Gastrocnemius medialis (tissue), 4 donors: Measurements from ENCODE around the gene WNT7A. TPM values are rescaled to one million over a fixed set of nuclear protein-coding genes. Genes with fewer than 3 reads are reported as not detected.
"Not testable (repeated sequence)": the region's sequence is repeated elsewhere in the genome, so short reads cannot be mapped to it uniquely, and the experiment has no call there.

Experiments
- ATAC-seq, 2 donors: fragments of 150-250 bp; one replicate each; pipeline ENCODE4 v1.9.1; 2016
- DNase-seq, 2 donors: peaks; one replicate each; pipeline ENCODE4 v3.0.0-alpha.2; 2019
- H3K27ac ChIP-seq, 4 donors: fragments of 200-600 bp; sonication (generic); 1 replicate in 1 of 4; 2 replicates in 3 of 4; pipeline ENCODE4 v1.5.1; 2016 to 2018; ENCODE audit warnings: mild to moderate bottlenecking in 2 of 4, moderate library complexity in 1 of 4
- H3K27me3 ChIP-seq, 3 donors: fragments of 200-600 bp; sonication (generic) in 2 of 3; 1 replicate in 1 of 3; 2 replicates in 2 of 3; pipeline versions ENCODE4 v1.5.1 to v1.6.0; 2016 to 2019; ENCODE audit warnings: mild to moderate bottlenecking in 1 of 3, moderate library complexity in 1 of 3
- H3K36me3 ChIP-seq, 2 donors: fragments of 200-600 bp; sonication (generic) in 1 of 2; one replicate each; pipeline ENCODE4 v1.5.1; 2017 to 2018
- H3K4me1 ChIP-seq, 2 donors: fragments of 200-600 bp; sonication (generic) in 1 of 2; one replicate each; pipeline ENCODE4 v1.5.1; 2016 to 2017; ENCODE audit warnings: mild to moderate bottlenecking in 2 of 2
- H3K4me3 ChIP-seq, 4 donors: fragments of 200-600 bp; sonication (generic) in 3 of 4; 1 replicate in 1 of 4; 2 replicates in 3 of 4; pipeline ENCODE4 v1.5.1; 2016 to 2019; ENCODE audit warnings: mild to moderate bottlenecking in 2 of 4
- H3K9me3 ChIP-seq, 3 donors: fragments of 200-600 bp; sonication (generic) in 2 of 3; 1 replicate in 1 of 3; 2 replicates in 2 of 3; pipeline ENCODE4 v1.5.1; 2016 to 2019
- CTCF ChIP-seq, 5 experiments: fragments of 450-650 bp in 3 of 5; fragments of 200-600 bp in 2 of 5; sonication (generic) in 2 of 5; IDR thresholded peaks in 4 of 5; conservative IDR thresholded peaks in 1 of 5; 1 replicate in 4 of 5; 2 replicates in 1 of 5; pipeline ENCODE4 v1.5.1; 2016 to 2019; ENCODE audit warnings: antibody characterized with exemption in 5 of 5, mild to moderate bottlenecking in 3 of 5, moderate library complexity in 3 of 5
- POLR2A ChIP-seq, 2 donors: fragments of 450-650 bp; IDR thresholded peaks; one replicate each; pipeline ENCODE4 v1.6.1; 2017; ENCODE audit warnings: antibody characterized with exemption in 2 of 2, mild to moderate bottlenecking in 2 of 2, moderate library complexity in 2 of 2
- in situ Hi-C, 4 donors: fragments of 200-750 bp; cut with MboI; loops; one replicate each; pipeline versions ENCODE4 v1.15.0 to v1.8.0; 2017; ENCODE audit warnings: low sequenced_read_pairs in 4 of 4
- intact Hi-C: fragments of 100-400 bp; cut with DNase I; formaldehyde crosslinking; loops from one replicate; pipeline ENCODE4 v1.15.1; 2023; ENCODE audit warnings: low total_unique reads
- total RNA-seq, 4 donors: library from RNA; depleted of rRNA; stranded (reverse); fragments of >200 nt; gene quantifications; one replicate each; pipeline versions ENCODE4 v1.1.0 to v1.2.3, GENCODE V29; 2016

Gene WNT7A
- not detected for total RNA-seq

GRCh38 chr3:13879946-13880810 lies at the start of gene WNT7A:
Gene WNT7A, minus strand, starts transcription at chr3:13880071. Its CDS starts 255 bp downstream, at chr3:13879816.
- intact Hi-C loops = loop anchor here (5.0 kb wide), 1 partner anchor 223 kb away; no protein-coding TSS in a partner anchor
- no peak for ATAC-seq
- H3K4me3 ChIP-seq = peak within 1 kb of the TSS; percentile 14 to 44 (median 26)

GRCh38 chr3:13928741-13929140 lies 48.9 kb upstream of the WNT7A start:
- intact Hi-C loops, DNase-seq, H3K27ac ChIP-seq, H3K4me3 ChIP-seq, H3K9me3 ChIP-seq, H3K4me1 ChIP-seq, in situ Hi-C loops, H3K36me3 ChIP-seq, H3K27me3 ChIP-seq, ATAC-seq: not testable (repeated sequence)

More at GRCh38 chr3:13879946-13880810, at the start of gene WNT7A:
- Histone ChIP-seq H3K36me3 (no peaks in the 10 kb centered on the region), H3K27ac (no peak within 1 kb of the TSS), H3K4me1 (peaks cover 6 to 8% of the 10 kb centered on the region in 2 donors), H3K9me3 (no peaks in the 10 kb centered on the region), H3K27me3 (peaks cover 51 to 59% (median 55%) of the 10 kb centered on the region in 3 donors)
- DNase-seq = no peak
- TF ChIP-seq POLR2A (IDR thresholded peaks at IDR 0.05) = no peak
- peak in 4 of 5 experiments; percentile 15 to 39 (median 22) for TF ChIP-seq CTCF (IDR thresholded peaks at IDR 0.05 in 4 of 5, conservative IDR thresholded peaks at IDR 0.05 in 1 of 5)
- in situ Hi-C loops = loop anchor here in 3 of 4 donors (25.0 kb wide), 2 partner anchors 582 to 607 kb away; no protein-coding TSS in a partner anchor

- no peaks in the 10 kb centered on the region for H3K9me3 ChIP-seq
- H3K4me3 ChIP-seq = no peak overlapping the region
- no peak overlapping the region for H3K27ac ChIP-seq
- H3K4me1 ChIP-seq = no peaks in the 10 kb centered on the region
- H3K36me3 ChIP-seq = no peaks in the 10 kb centered on the region
- ATAC-seq = no peak
- peaks cover 2 to 7% (median 6%) of the 10 kb centered on the region in 3 donors for H3K27me3 ChIP-seq
- intact Hi-C loops (no loop called here), in situ Hi-C loops (no loop called here)
- TF ChIP-seq CTCF (IDR thresholded peaks at IDR 0.05 in 4 of 5, conservative IDR thresholded peaks at IDR 0.05 in 1 of 5) (no peak), POLR2A (IDR thresholded peaks at IDR 0.05) (no peak)
- DNase-seq = no peak
Measured at GRCh38 chr3:13927295-13927694, 47.4 kb upstream of the WNT7A start.

GRCh38 chr3:13916375-13916774 lies 36.5 kb upstream of the WNT7A start:
- Histone ChIP-seq H3K27me3 (no peaks in the 10 kb centered on the region), H3K9me3 (peaks cover 0 to 5% (median 0%) of the 10 kb centered on the region in 3 donors), H3K4me3 (no peak overlapping the region), H3K27ac (no peak overlapping the region), H3K4me1 (no peaks in the 10 kb centered on the region), H3K36me3 (no peaks in the 10 kb centered on the region)
- no peak for ATAC-seq
- no peak for DNase-seq
- in situ Hi-C loops = no loop called here
- intact Hi-C loops = no loop called here
- TF ChIP-seq CTCF (IDR thresholded peaks at IDR 0.05 in 4 of 5, conservative IDR thresholded peaks at IDR 0.05 in 1 of 5) = no peak
- no peak for TF ChIP-seq POLR2A (IDR thresholded peaks at IDR 0.05)

- Histone ChIP-seq H3K36me3 (no peaks in the 10 kb centered on the region), H3K4me3 (peak overlapping the region in 1 of 4 donors; percentile 0), H3K27ac (no peak overlapping the region), H3K9me3 (peaks cover 6 to 29% (median 7%) of the 10 kb centered on the region in 3 donors), H3K4me1 (no peaks in the 10 kb centered on the region), H3K27me3 (peaks cover 0 to 6% (median 0%) of the 10 kb centered on the region in 3 donors)
- TF ChIP-seq POLR2A (IDR thresholded peaks at IDR 0.05) = no peak
- no peak for TF ChIP-seq CTCF (IDR thresholded peaks at IDR 0.05 in 4 of 5, conservative IDR thresholded peaks at IDR 0.05 in 1 of 5)
- no peak for DNase-seq
- ATAC-seq = no peak
- intact Hi-C loops (no loop called here), in situ Hi-C loops (no loop called here)
Measured at GRCh38 chr3:13902648-13903238, 22.9 kb upstream of the WNT7A start.
